Measurements from ENCODE around the gene STK40.

STK40 gene

DNA sequence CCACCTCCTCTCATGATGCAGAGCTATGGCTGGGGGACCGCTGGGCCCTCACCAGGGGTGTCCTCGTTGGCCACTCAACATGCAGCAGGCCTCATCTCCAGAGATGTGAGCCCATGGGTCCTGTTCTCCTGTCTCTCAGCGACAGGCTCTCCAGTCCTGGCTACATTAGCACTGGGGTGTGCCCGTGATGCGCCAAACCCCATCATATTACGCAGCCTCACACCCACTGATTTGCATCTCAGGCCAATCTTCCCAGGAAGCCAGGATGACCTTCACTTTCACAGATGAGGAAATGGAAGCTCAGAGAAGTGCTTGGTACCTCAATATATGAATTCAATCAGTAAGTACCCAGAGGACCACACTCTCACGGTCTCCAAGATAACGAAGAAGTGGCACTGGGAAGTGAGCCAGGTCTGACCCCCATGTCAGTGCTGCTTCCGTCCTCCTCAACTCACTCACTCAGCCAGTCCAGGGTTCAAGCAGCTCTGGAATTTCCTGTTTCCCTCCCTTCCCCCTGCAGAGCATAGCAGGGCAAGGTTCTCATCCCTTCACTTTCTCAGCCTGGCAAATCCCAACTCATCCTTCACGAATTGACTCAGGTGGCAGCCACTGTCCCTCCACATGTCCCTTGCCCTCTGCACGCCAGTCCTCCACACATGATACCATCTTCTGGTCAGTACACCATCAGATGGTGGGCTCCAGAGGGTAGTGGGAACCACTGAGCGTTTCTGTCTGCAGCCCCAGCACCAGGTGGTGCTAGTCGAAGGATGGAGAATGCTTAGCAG is 33.4 kb downstream of the STK40 start:
- H3K4me3 ChIP-seq (ENCODE audit: low read length), result no peak overlapping the region
- DNase-seq (ENCODE audit: low read depth), result peak; percentile 60
- TF ChIP-seq, protein P1, sequence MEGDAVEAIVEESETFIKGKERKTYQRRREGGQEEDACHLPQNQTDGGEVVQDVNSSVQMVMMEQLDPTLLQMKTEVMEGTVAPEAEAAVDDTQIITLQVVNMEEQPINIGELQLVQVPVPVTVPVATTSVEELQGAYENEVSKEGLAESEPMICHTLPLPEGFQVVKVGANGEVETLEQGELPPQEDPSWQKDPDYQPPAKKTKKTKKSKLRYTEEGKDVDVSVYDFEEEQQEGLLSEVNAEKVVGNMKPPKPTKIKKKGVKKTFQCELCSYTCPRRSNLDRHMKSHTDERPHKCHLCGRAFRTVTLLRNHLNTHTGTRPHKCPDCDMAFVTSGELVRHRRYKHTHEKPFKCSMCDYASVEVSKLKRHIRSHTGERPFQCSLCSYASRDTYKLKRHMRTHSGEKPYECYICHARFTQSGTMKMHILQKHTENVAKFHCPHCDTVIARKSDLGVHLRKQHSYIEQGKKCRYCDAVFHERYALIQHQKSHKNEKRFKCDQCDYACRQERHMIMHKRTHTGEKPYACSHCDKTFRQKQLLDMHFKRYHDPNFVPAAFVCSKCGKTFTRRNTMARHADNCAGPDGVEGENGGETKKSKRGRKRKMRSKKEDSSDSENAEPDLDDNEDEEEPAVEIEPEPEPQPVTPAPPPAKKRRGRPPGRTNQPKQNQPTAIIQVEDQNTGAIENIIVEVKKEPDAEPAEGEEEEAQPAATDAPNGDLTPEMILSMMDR (conservative IDR thresholded peaks at IDR 0.05; ENCODE audit: low read length), result peak; percentile 24

DNA sequence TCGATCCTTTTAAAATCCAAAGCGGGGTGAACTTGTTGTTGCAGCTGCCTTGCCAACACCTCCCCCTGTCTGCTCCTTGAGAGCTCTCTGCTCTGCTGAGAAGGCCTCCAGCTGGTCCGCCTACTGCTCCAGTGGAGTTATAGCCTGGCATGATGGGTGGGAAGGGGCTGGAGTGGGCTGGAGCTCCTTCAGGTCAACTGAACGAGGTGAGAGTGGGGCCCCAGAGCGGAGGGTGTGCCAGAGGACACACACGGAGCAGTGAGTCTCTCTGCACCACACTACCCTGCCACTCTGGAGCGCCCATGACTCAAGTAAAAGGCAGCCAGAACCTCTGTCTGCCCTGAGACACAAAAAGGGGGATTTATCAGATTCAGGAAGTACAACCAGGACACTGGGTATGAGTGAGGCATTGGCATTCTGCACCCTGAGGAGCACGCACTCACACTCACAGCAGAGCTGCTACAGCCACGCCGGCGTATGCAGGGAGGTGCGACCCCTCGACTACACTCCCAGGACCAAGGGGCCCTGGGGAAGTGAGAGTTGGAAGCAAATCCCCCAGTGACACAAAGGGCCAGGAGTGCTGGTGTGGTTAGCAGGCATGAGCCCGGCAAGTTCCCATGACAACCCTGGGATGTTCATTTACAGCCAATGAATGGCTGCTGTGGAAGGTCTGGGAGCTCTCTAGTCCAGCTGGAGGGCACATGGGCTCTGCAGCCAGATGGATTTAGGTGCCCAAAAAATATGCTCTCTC is 34.3 kb downstream of the STK40 start:
- H3K4me3 ChIP-seq (ENCODE audit: low read length), result peak overlapping the region; percentile 25
- TF ChIP-seq, protein P1 (conservative IDR thresholded peaks at IDR 0.05; ENCODE audit: low read length), result peak; percentile 1; the same call in 1 of the 2 replicates
- peak; percentile 93 for DNase-seq (ENCODE audit: low read depth)

- TF ChIP-seq, protein P1 (conservative IDR thresholded peaks at IDR 0.05; ENCODE audit: low read length), result 0 out of 2 replicates have a peak, but pooled peaks have one; percentile 0
Measured at GRCh38 chr1:36350659-36351226, 35.0 kb downstream of the STK40 start.

GRCh38 chr1:36349839-36350238 is 35.9 kb downstream of the STK40 start:
- no peak overlapping the region for H3K4me3 ChIP-seq (ENCODE audit: low read length)
- peak; percentile 42 for DNase-seq (ENCODE audit: low read depth)
- TF ChIP-seq, protein P1 (conservative IDR thresholded peaks at IDR 0.05; ENCODE audit: low read length), result no peak

More at GRCh38 chr1:36350659-36351226, 35.0 kb downstream of the STK40 start:
- peak overlapping the region; percentile 25; the same call in 1 of the 2 replicates for H3K4me3 ChIP-seq (ENCODE audit: low read length)
- peak; percentile 82 for DNase-seq (ENCODE audit: low read depth)

DNA sequence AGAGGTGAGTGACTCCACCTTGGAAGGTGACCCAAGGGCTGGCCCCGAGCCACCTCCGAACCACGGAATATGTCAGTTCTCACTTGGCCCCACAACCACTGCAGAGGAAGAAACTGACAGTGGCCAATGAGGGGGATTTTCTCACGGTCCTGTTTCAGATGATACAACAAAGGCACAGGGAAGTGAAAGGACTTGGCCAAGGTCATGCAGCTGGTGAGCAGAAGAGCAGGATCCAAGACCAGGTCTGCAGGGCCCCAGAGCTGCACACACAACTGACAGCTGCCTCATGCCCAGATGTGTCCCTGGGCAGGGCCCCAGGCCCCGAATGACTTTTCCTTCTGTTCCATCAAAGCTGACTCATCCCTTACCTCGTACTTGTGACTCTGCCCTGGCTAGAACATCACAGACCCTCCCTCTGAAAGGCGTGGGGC is 36.5 kb downstream of the STK40 start:
- DNase-seq (ENCODE audit: low read depth), result peak; percentile 29
- H3K4me3 ChIP-seq (ENCODE audit: low read length), result no peak overlapping the region
- TF ChIP-seq, protein P1 (conservative IDR thresholded peaks at IDR 0.05; ENCODE audit: low read length), result no peak

- H3K4me3 ChIP-seq (ENCODE audit: low read length), result no peak overlapping the region
- TF ChIP-seq, protein P1 (conservative IDR thresholded peaks at IDR 0.05; ENCODE audit: low read length), result no peak
- no peak for DNase-seq (ENCODE audit: low read depth)
Measured at GRCh38 chr1:36346741-36347370, 38.9 kb downstream of the STK40 start.

All from AG10803 (cell line).